BLaER1 treated with 17β-estradiol and CSF1 and Interleukin-3, amounts not matched to agents 10 nM and 100 nM (cell line): ENCODE data around the gene ACOX1.

Experiments
- H3K27ac ChIP-seq, 11 experiments: shearing (Covaris generic); formaldehyde crosslinking; 2 replicates each; pipeline ENCODE4 v1.8.1; 2022
- H3K27me3 ChIP-seq, 11 experiments: shearing (Covaris generic); formaldehyde crosslinking; 2 replicates each; pipeline ENCODE4 v1.8.1; 2022
- H3K36me3 ChIP-seq, 11 experiments: shearing (Covaris generic); formaldehyde crosslinking; 2 replicates each; pipeline ENCODE4 v1.8.1; 2022
- H3K4me1 ChIP-seq, 10 experiments: shearing (Covaris generic); formaldehyde crosslinking; 2 replicates each; pipeline ENCODE4 v1.8.1; 2022
- H3K4me2 ChIP-seq, 11 experiments: shearing (Covaris generic); formaldehyde crosslinking; 2 replicates each; pipeline ENCODE4 v1.8.1; 2022
- H3K4me3 ChIP-seq, 10 experiments: shearing (Covaris generic); formaldehyde crosslinking; 2 replicates each; pipeline ENCODE4 v1.8.1; 2022
- H3K9ac ChIP-seq, 11 experiments: shearing (Covaris generic); formaldehyde crosslinking; 2 replicates each; pipeline ENCODE4 v1.8.1; 2022
- H3K9me3 ChIP-seq, 11 experiments: shearing (Covaris generic); formaldehyde crosslinking; replicated peaks in 1 of 11; 2 replicates each; pipeline ENCODE4 v1.8.1; 2022
- H4K20me1 ChIP-seq, 11 experiments: shearing (Covaris generic); formaldehyde crosslinking; 2 replicates each; pipeline ENCODE4 v1.8.1; 2022
- Cebpa-rat ChIP-seq, 11 experiments: shearing (Covaris generic); IDR thresholded peaks; 2 replicates each; pipeline ENCODE4 v1.8.1; 2022

Gene ACOX1

GRCh38 chr17:75898791-75899190, 80.2 kb downstream of the ACOX1 start:
- H3K4me3 ChIP-seq: no peak overlapping the region
- peaks cover 41 to 62% (median 54%) of the 10 kb centered on the region in 11 experiments for H3K36me3 ChIP-seq
- no peak overlapping the region for H3K4me2 ChIP-seq
- peaks cover 0 to 16% (median 13%) of the 10 kb centered on the region in 11 experiments; a peak in 14 of 22 replicates for H4K20me1 ChIP-seq
- no peaks in the 10 kb centered on the region for H3K9me3 ChIP-seq
- no peak for TF ChIP-seq Cebpa-rat (IDR thresholded peaks at IDR 0.05)
- peaks cover 43 to 63% (median 50%) of the 10 kb centered on the region in 10 experiments for H3K4me1 ChIP-seq
- no peaks in the 10 kb centered on the region for H3K27me3 ChIP-seq
- H3K9ac ChIP-seq: peak overlapping the region in 2 of 11 experiments; percentile 93 to 97; a peak in 4 of 22 replicates
- H3K27ac ChIP-seq: no peak overlapping the region

- Histone ChIP-seq H3K9ac (peak overlapping the region in 7 of 11 experiments; percentile 10 to 99 (median 95); a peak in 12 of 22 replicates), H3K27me3 (no peaks in the 10 kb centered on the region), H4K20me1 (peaks cover 2 to 24% (median 20%) of the 10 kb centered on the region in 11 experiments; a peak in 17 of 22 replicates), H3K27ac (0 out of 22 replicates have a peak overlapping the region, but pooled peaks of 1 of the 11 experiments have one; percentile 96), H3K4me1 (peaks cover 43 to 63% (median 50%) of the 10 kb centered on the region in 10 experiments), H3K4me2 (peak overlapping the region in 9 of 11 experiments; percentile 84 to 100 (median 93); a peak in 8 of 22 replicates), H3K9me3 (no peaks in the 10 kb centered on the region), H3K36me3 (peaks cover 41 to 64% (median 54%) of the 10 kb centered on the region in 11 experiments), H3K4me3 (no peak overlapping the region)
- TF ChIP-seq Cebpa-rat (IDR thresholded peaks at IDR 0.05): no peak
Measured at GRCh38 chr17:75898065-75898464, 80.9 kb downstream of the ACOX1 start.

- Histone ChIP-seq H3K4me1 (peaks cover 37 to 59% (median 49%) of the 10 kb centered on the region in 10 experiments), H3K9ac (peak overlapping the region; percentile 83 to 99 (median 94)), H3K9me3 (no peaks in the 10 kb centered on the region), H3K4me3 (peak overlapping the region; percentile 76 to 93 (median 84)), H3K4me2 (peak overlapping the region; percentile 84 to 100 (median 93)), H4K20me1 (peaks cover 7 to 30% (median 27%) of the 10 kb centered on the region in 11 experiments; a peak in 19 of 22 replicates), H3K36me3 (peaks cover 44 to 64% (median 54%) of the 10 kb centered on the region in 11 experiments), H3K27me3 (no peaks in the 10 kb centered on the region), H3K27ac (peak overlapping the region; percentile 65 to 96 (median 94); a peak in 21 of 22 replicates)
- no peak for TF ChIP-seq Cebpa-rat (IDR thresholded peaks at IDR 0.05)
Measured at GRCh38 chr17:75897160-75898019, 81.6 kb downstream of the ACOX1 start.

GRCh38 chr17:75896415-75897159, 82.4 kb downstream of the ACOX1 start, which contains the start of gene TRIM65:
TSS of gene TRIM65 (minus strand) at chr17:75896951. CDS start at chr17:75896937, 14 bp downstream.
- Histone ChIP-seq H3K4me1 (peaks cover 37 to 58% (median 52%) of the 10 kb centered on the region in 10 experiments), H3K36me3 (peaks cover 44 to 64% (median 54%) of the 10 kb centered on the region in 11 experiments)
- no peak for TF ChIP-seq Cebpa-rat (IDR thresholded peaks at IDR 0.05)

GRCh38 chr17:75895370-75896155, 83.4 kb downstream of the ACOX1 start:
- H3K9ac ChIP-seq: peak overlapping the region; percentile 83 to 99 (median 94)
- no peaks in the 10 kb centered on the region for H3K27me3 ChIP-seq
- TF ChIP-seq Cebpa-rat (IDR thresholded peaks at IDR 0.05): no peak
- H4K20me1 ChIP-seq: peaks cover 7 to 48% (median 35%) of the 10 kb centered on the region in 11 experiments; a peak in 19 of 22 replicates
- no peaks in the 10 kb centered on the region for H3K9me3 ChIP-seq
- H3K4me3 ChIP-seq: peak overlapping the region; percentile 76 to 93 (median 84)
- peaks cover 36 to 58% (median 50%) of the 10 kb centered on the region in 10 experiments for H3K4me1 ChIP-seq
- peak overlapping the region; percentile 65 to 96 (median 94); a peak in 21 of 22 replicates for H3K27ac ChIP-seq
- H3K36me3 ChIP-seq: peaks cover 44 to 64% (median 54%) of the 10 kb centered on the region in 11 experiments
- peak overlapping the region; percentile 84 to 100 (median 93) for H3K4me2 ChIP-seq

More at GRCh38 chr17:75896415-75897159, 82.4 kb downstream of the ACOX1 start, which contains the start of gene TRIM65:
- H3K27me3 ChIP-seq: no peaks in the 10 kb centered on the region
- peak within 1 kb of the TSS; percentile 76 to 93 (median 84) for H3K4me3 ChIP-seq
- peaks cover 7 to 38% (median 34%) of the 10 kb centered on the region in 11 experiments; a peak in 19 of 22 replicates for H4K20me1 ChIP-seq
- peak within 1 kb of the TSS; percentile 84 to 100 (median 93) for H3K4me2 ChIP-seq
- no peaks in the 10 kb centered on the region for H3K9me3 ChIP-seq
- peak within 1 kb of the TSS; percentile 65 to 96 (median 94); a peak in 21 of 22 replicates for H3K27ac ChIP-seq
- peak within 1 kb of the TSS; percentile 83 to 99 (median 94) for H3K9ac ChIP-seq

- Histone ChIP-seq H3K4me1 (peaks cover 36 to 58% (median 50%) of the 10 kb centered on the region in 10 experiments), H3K9ac (peak overlapping the region in 10 of 11 experiments; percentile 26 to 99 (median 94); a peak in 15 of 22 replicates), H3K4me3 (no peak overlapping the region), H3K9me3 (no peaks in the 10 kb centered on the region), H3K36me3 (peaks cover 44 to 61% (median 53%) of the 10 kb centered on the region in 11 experiments), H3K27ac (peak overlapping the region in 5 of 11 experiments; percentile 6 to 96 (median 32); a peak in 9 of 22 replicates), H4K20me1 (peaks cover 7 to 52% (median 36%) of the 10 kb centered on the region in 11 experiments; a peak in 19 of 22 replicates), H3K27me3 (no peaks in the 10 kb centered on the region), H3K4me2 (peak overlapping the region; percentile 84 to 100 (median 93))
- no peak for TF ChIP-seq Cebpa-rat (IDR thresholded peaks at IDR 0.05)
Measured at GRCh38 chr17:75894049-75894733, 84.8 kb downstream of the ACOX1 start.

GRCh38 chr17:75893305-75894048, 85.5 kb downstream of the ACOX1 start:
- Histone ChIP-seq H3K36me3 (peaks cover 40 to 57% (median 46%) of the 10 kb centered on the region in 11 experiments), H3K27ac (peak overlapping the region in 5 of 11 experiments; percentile 6 to 96 (median 32); a peak in 11 of 22 replicates), H4K20me1 (peaks cover 7 to 52% (median 36%) of the 10 kb centered on the region in 11 experiments; a peak in 19 of 22 replicates), H3K4me1 (peaks cover 36 to 58% (median 50%) of the 10 kb centered on the region in 10 experiments), H3K9me3 (no peaks in the 10 kb centered on the region), H3K27me3 (no peaks in the 10 kb centered on the region), H3K4me2 (peak overlapping the region; percentile 84 to 100 (median 93)), H3K9ac (peak overlapping the region; percentile 8 to 99 (median 93); a peak in 18 of 22 replicates), H3K4me3 (no peak overlapping the region)
- TF ChIP-seq Cebpa-rat (IDR thresholded peaks at IDR 0.05): no peak
